Mesenchymal stem cell (in vitro differentiated cells and primary cell): ENCODE measurements around the gene MYO10.

Source experiments
- DNase-seq: peaks from one replicate; pipeline ENCODE4 v3.0.0-alpha.2; 2013
- H2AFZ ChIP-seq: one replicate; pipeline ENCODE4 v1.6.1; 2013; ENCODE audit warnings: low read depth, mild to moderate bottlenecking, control low read depth, inconsistent platforms, low read length, moderate library complexity
- H2AK5ac ChIP-seq: 2 replicates; pipeline ENCODE4 v1.6.1; 2013; ENCODE audit warnings: low read length, moderate library complexity, mild to moderate bottlenecking, inconsistent platforms; ENCODE audit not compliant: severe bottlenecking
- H2BK120ac ChIP-seq: one replicate; pipeline ENCODE4 v1.6.1; 2013; ENCODE audit warnings: low read depth, mild to moderate bottlenecking, inconsistent platforms, low read length, moderate library complexity
- H2BK12ac ChIP-seq, 2 experiments: one replicate each; pipeline ENCODE4 v1.6.1; 2013; ENCODE audit warnings: inconsistent platforms in 2 of 2, low read length in 2 of 2, mild to moderate bottlenecking in 2 of 2, moderate library complexity in 2 of 2, control low read depth in 1 of 2
- H2BK15ac ChIP-seq: one replicate; pipeline ENCODE4 v1.6.1; 2013; ENCODE audit warnings: mild to moderate bottlenecking, low read depth, inconsistent platforms; ENCODE audit not compliant: poor library complexity, severe bottlenecking
- H2BK5ac ChIP-seq: 2 replicates; pipeline ENCODE4 v1.6.1; 2013; ENCODE audit warnings: low read depth, mild to moderate bottlenecking, low read length, control low read depth, inconsistent platforms; ENCODE audit not compliant: poor library complexity, severe bottlenecking
- H3K14ac ChIP-seq, 2 experiments: one replicate each; pipeline ENCODE4 v1.6.1; 2013; ENCODE audit warnings: inconsistent platforms in 2 of 2, low read length in 2 of 2, control low read depth in 1 of 2, mild to moderate bottlenecking in 1 of 2, moderate library complexity in 1 of 2
- H3K18ac ChIP-seq, 2 experiments: one replicate each; pipeline ENCODE4 v1.6.1; 2013; ENCODE audit warnings: inconsistent platforms in 2 of 2, low read length in 2 of 2, control low read depth in 1 of 2, low read depth in 1 of 2, mild to moderate bottlenecking in 1 of 2
- H3K23ac ChIP-seq, 2 experiments: one replicate each; pipeline ENCODE4 v1.6.1; 2013; ENCODE audit warnings: inconsistent platforms in 2 of 2, low read length in 2 of 2, mild to moderate bottlenecking in 2 of 2, moderate library complexity in 2 of 2, control low read depth in 1 of 2
- H3K27ac ChIP-seq: 2 replicates; pipeline ENCODE4 v1.5.1; 2013; ENCODE audit warnings: mild to moderate bottlenecking, moderate library complexity, low read length, control low read depth, inconsistent platforms; ENCODE audit not compliant: poor library complexity, severe bottlenecking
- H3K27me3 ChIP-seq, 2 experiments: 2 replicates each; pipeline versions ENCODE4 v1.6.1 to v1.7.0; 2013; ENCODE audit warnings: low read length in 2 of 2, mild to moderate bottlenecking in 2 of 2, moderate library complexity in 2 of 2, control low read depth in 1 of 2, inconsistent platforms in 1 of 2; ENCODE audit not compliant: control insufficient read depth in 1 of 2, insufficient read depth in 1 of 2
- H3K36me3 ChIP-seq, 2 experiments: 2 replicates each; pipeline versions ENCODE4 v1.6.1 to v1.7.0; 2013; ENCODE audit warnings: low read length in 2 of 2, control low read depth in 1 of 2, inconsistent platforms in 1 of 2, low read depth in 1 of 2, mild to moderate bottlenecking in 1 of 2; ENCODE audit not compliant: insufficient read depth in 2 of 2, control insufficient read depth in 1 of 2
- H3K4ac ChIP-seq, 2 experiments: one replicate each; pipeline ENCODE4 v1.6.1; 2013; ENCODE audit warnings: inconsistent platforms in 2 of 2, low read length in 2 of 2, mild to moderate bottlenecking in 2 of 2, moderate library complexity in 2 of 2, control low read depth in 1 of 2, low read depth in 1 of 2
- H3K4me1 ChIP-seq: 2 replicates; pipeline ENCODE4 v1.6.1; 2013; ENCODE audit warnings: low read depth, low read length, control low read depth; ENCODE audit not compliant: control insufficient read depth, insufficient read depth
- H3K4me2 ChIP-seq: 2 replicates; pipeline ENCODE4 v1.6.1; 2013; ENCODE audit warnings: low read length, mild to moderate bottlenecking, inconsistent platforms; ENCODE audit not compliant: poor library complexity, severe bottlenecking
- H3K4me3 ChIP-seq, 2 experiments: 2 replicates each; pipeline versions ENCODE4 v1.5.1 to v1.7.0; 2013; ENCODE audit warnings: low read length in 2 of 2, mild to moderate bottlenecking in 2 of 2, control low read depth in 1 of 2, low read depth in 1 of 2; ENCODE audit not compliant: insufficient read depth in 1 of 2
- H3K79me1 ChIP-seq: replicated peaks from 2 replicates; pipeline ENCODE4 v1.6.1; 2013; ENCODE audit warnings: mild to moderate bottlenecking, control low read depth, low read length, inconsistent platforms; ENCODE audit not compliant: poor library complexity, severe bottlenecking
- H3K9ac ChIP-seq: 2 replicates; pipeline ENCODE4 v1.7.0; 2013; ENCODE audit warnings: mild to moderate bottlenecking, low read length, moderate library complexity
- H3K9me3 ChIP-seq: 2 replicates; pipeline ENCODE4 v1.7.0; 2013; ENCODE audit warnings: mild to moderate bottlenecking, low read length; ENCODE audit not compliant: control insufficient read depth
- H4K8ac ChIP-seq: one replicate; pipeline ENCODE4 v1.6.1; 2013; ENCODE audit warnings: inconsistent platforms, mild to moderate bottlenecking, low read length, moderate library complexity
- H4K91ac ChIP-seq: one replicate; pipeline ENCODE4 v1.6.1; 2013; ENCODE audit warnings: mild to moderate bottlenecking, low read length, inconsistent platforms
- WGBS: methylation state at CpG from one replicate; pipeline ENCODE4 v1.1.7; 2013; ENCODE audit warnings: mixed read lengths; 5-methylcytosine and 5-hydroxymethylcytosine counted together

Gene MYO10

DNA sequence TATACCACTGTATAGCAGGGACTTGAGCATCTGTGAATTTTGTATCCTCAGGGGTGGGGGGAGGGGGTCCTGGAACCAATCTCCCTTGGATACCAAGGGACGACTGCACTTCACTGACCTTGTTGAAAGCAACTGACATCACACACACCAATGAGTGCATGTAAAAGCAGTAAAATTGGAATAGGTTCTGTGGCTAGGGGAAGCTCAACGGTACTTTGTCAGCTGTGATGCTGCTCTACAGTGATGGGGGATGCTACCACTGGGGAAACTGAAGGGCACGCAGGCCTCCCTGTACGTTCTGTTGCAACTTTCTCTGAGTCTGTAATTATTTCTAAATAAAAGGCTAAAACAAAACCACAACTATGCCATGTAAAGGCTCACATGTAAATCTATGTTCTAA is 272.2 kb downstream of the MYO10 start:
- H2AK5ac ChIP-seq, result no peak overlapping the region
- no peak overlapping the region for H3K27ac ChIP-seq
- no peak overlapping the region for H3K9ac ChIP-seq
- no peak overlapping the region for H3K23ac ChIP-seq
- no peaks in the 10 kb centered on the region for H3K4me1 ChIP-seq
- no peak overlapping the region for H3K4me3 ChIP-seq
- H2AFZ ChIP-seq, result no peak overlapping the region
- H4K8ac ChIP-seq, result no peak overlapping the region
- no peak overlapping the region for H3K18ac ChIP-seq
- H2BK12ac ChIP-seq, result no peak overlapping the region
- WGBS, result 97% methylated on average over 4 of the region's 4 CpGs
- H3K4me2 ChIP-seq, result no peak overlapping the region
- peaks cover 13 to 34% of the 10 kb centered on the region in 2 experiments for H3K36me3 ChIP-seq
- H2BK15ac ChIP-seq, result no peak overlapping the region
- H4K91ac ChIP-seq, result no peak overlapping the region
- H3K9me3 ChIP-seq, result peaks cover 3% of the 10 kb centered on the region
- peak; percentile 27 for DNase-seq
- no peak overlapping the region for H2BK5ac ChIP-seq
- H3K27me3 ChIP-seq, result no peaks in the 10 kb centered on the region
- no peak overlapping the region for H3K4ac ChIP-seq
- H3K14ac ChIP-seq, result no peak overlapping the region
- peaks cover 2% of the 10 kb centered on the region for H3K79me1 ChIP-seq
- H2BK120ac ChIP-seq, result no peak overlapping the region

- Histone ChIP-seq H3K36me3 (peaks cover 5 to 18% of the 10 kb centered on the region in 2 experiments), H2BK12ac (no peak overlapping the region), H2BK120ac (no peak overlapping the region), H4K8ac (no peak overlapping the region), H3K79me1 (peaks cover 2% of the 10 kb centered on the region), H4K91ac (no peak overlapping the region), H3K4me2 (no peak overlapping the region), H3K4me1 (no peaks in the 10 kb centered on the region), H3K4ac (no peak overlapping the region), H2BK5ac (no peak overlapping the region), H3K27ac (no peak overlapping the region), H3K4me3 (no peak overlapping the region), H2BK15ac (no peak overlapping the region), H2AFZ (no peak overlapping the region), H3K18ac (no peak overlapping the region), H3K9me3 (peaks cover 3% of the 10 kb centered on the region), H2AK5ac (no peak overlapping the region), H3K27me3 (no peaks in the 10 kb centered on the region), H3K23ac (no peak overlapping the region), H3K14ac (no peak overlapping the region), H3K9ac (no peak overlapping the region)
- DNase-seq, result no peak
- WGBS, result no CpG with 5 or more reads among the region's 2 CpGs
Measured at GRCh38 chr5:16661713-16662112, 274.4 kb downstream of the MYO10 start.

GRCh38 chr5:16660982-16661381 is 275.1 kb downstream of the MYO10 start:
- H3K4me2 ChIP-seq, result no peak overlapping the region
- H2AFZ ChIP-seq, result no peak overlapping the region
- no peak overlapping the region for H2BK15ac ChIP-seq
- peaks cover 3% of the 10 kb centered on the region for H3K9me3 ChIP-seq
- H3K18ac ChIP-seq, result no peak overlapping the region
- no peaks in the 10 kb centered on the region for H3K4me1 ChIP-seq
- no peak overlapping the region for H4K91ac ChIP-seq
- 67% methylated on average over 5 of the region's 5 CpGs for WGBS
- no peak overlapping the region for H3K23ac ChIP-seq
- no peak overlapping the region for H2BK12ac ChIP-seq
- DNase-seq, result no peak
- H3K79me1 ChIP-seq, result no peaks in the 10 kb centered on the region
- H3K36me3 ChIP-seq, result peaks cover 5 to 11% of the 10 kb centered on the region in 2 experiments
- H2BK5ac ChIP-seq, result no peak overlapping the region
- no peaks in the 10 kb centered on the region for H3K27me3 ChIP-seq
- no peak overlapping the region for H3K27ac ChIP-seq
- no peak overlapping the region for H4K8ac ChIP-seq
- H3K4me3 ChIP-seq, result no peak overlapping the region
- H3K9ac ChIP-seq, result no peak overlapping the region
- H3K4ac ChIP-seq, result no peak overlapping the region
- no peak overlapping the region for H2BK120ac ChIP-seq
- H3K14ac ChIP-seq, result no peak overlapping the region
- H2AK5ac ChIP-seq, result no peak overlapping the region

DNA sequence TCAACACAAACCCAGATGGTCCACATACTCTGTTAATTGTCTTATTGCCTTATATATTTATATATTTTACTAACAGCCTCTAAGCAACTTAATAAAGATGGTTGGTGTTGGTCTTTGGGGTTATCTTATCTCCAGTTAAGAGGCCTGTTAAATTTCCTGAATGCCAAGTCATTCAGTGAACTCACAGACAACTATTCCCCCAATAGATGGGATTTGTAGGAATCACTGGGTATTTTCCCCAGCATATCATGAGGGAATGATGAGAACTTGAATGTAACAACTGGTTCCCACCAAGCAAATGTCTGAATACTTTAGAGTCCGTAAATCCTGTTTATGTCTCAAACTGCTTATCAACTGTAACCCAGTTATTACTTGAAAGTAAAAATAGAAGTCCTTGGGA is 276.6 kb downstream of the MYO10 start:
- WGBS, result 100% methylated on average over 1 of the region's 1 CpG
- no peaks in the 10 kb centered on the region for H3K79me1 ChIP-seq
- H3K4me3 ChIP-seq, result no peak overlapping the region
- no peak overlapping the region for H2BK120ac ChIP-seq
- H2BK15ac ChIP-seq, result no peak overlapping the region
- no peak for DNase-seq
- H2BK5ac ChIP-seq, result no peak overlapping the region
- H3K36me3 ChIP-seq, result peaks cover 5 to 9% of the 10 kb centered on the region in 2 experiments
- H3K14ac ChIP-seq, result no peak overlapping the region
- no peak overlapping the region for H3K4me2 ChIP-seq
- no peaks in the 10 kb centered on the region for H3K4me1 ChIP-seq
- peaks cover 3% of the 10 kb centered on the region for H3K9me3 ChIP-seq
- no peak overlapping the region for H4K91ac ChIP-seq
- H3K23ac ChIP-seq, result no peak overlapping the region
- H2AK5ac ChIP-seq, result no peak overlapping the region
- H4K8ac ChIP-seq, result no peak overlapping the region
- H3K27me3 ChIP-seq, result peaks cover 0 to 4% of the 10 kb centered on the region in 2 experiments
- no peak overlapping the region for H2BK12ac ChIP-seq
- no peak overlapping the region for H3K27ac ChIP-seq
- no peak overlapping the region for H3K4ac ChIP-seq
- no peak overlapping the region for H3K18ac ChIP-seq
- no peak overlapping the region for H3K9ac ChIP-seq
- H2AFZ ChIP-seq, result no peak overlapping the region
